ENCODE data around the gene LECT2. TPM values are rescaled to one million over a fixed set of nuclear protein-coding genes. Genes with fewer than 3 reads are reported as not detected.
A peak's percentile ranks its signal among the peaks of the same experiment; 100 is the strongest.

LECT2 gene
- total and polyA plus RNA-seq, 8 donors, result not detected

DNA sequence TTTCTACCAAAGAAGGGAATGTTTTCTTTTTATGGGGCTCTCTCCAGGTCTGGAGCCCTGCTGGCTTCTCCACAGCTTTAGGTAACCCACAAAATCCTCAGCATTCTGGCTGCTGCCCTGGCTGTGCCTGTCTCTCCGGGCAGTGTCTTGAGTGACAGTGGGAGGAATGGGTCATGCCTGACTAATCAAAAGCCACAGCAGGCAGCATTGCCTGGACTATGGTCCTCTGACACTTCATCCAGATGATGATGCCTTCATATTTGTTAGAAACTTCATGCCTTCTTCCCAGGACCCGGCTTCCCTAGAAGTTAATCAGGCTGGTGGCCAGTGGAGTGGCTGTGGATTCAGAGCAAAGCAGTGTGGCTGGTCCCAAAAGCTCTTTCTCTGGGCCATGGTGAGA is 41.8 kb upstream of the LECT2 start:
- Histone ChIP-seq H3K27me3 (no peaks in the 10 kb centered on the region), H3K36me3 (no peaks in the 10 kb centered on the region), H3K27ac (peak overlapping the region in 1 of 5 donors; percentile 18), H3K9me3 (no peaks in the 10 kb centered on the region), H3K4me1 (peaks cover 0 to 14% (median 7%) of the 10 kb centered on the region in 4 donors), H3K4me3 (no peak overlapping the region)
- 66 to 89% (median 82%) methylated on average over 2 of the region's 2 CpGs for WGBS, 5 donors
- TF ChIP-seq POLR2AphosphoS5 (IDR thresholded peaks at IDR 0.05) (no peak), POLR2A (IDR thresholded peaks at IDR 0.05) (no peak), EP300 (IDR thresholded peaks at IDR 0.05) (no peak)
- TF ChIP-seq, protein P1, sequence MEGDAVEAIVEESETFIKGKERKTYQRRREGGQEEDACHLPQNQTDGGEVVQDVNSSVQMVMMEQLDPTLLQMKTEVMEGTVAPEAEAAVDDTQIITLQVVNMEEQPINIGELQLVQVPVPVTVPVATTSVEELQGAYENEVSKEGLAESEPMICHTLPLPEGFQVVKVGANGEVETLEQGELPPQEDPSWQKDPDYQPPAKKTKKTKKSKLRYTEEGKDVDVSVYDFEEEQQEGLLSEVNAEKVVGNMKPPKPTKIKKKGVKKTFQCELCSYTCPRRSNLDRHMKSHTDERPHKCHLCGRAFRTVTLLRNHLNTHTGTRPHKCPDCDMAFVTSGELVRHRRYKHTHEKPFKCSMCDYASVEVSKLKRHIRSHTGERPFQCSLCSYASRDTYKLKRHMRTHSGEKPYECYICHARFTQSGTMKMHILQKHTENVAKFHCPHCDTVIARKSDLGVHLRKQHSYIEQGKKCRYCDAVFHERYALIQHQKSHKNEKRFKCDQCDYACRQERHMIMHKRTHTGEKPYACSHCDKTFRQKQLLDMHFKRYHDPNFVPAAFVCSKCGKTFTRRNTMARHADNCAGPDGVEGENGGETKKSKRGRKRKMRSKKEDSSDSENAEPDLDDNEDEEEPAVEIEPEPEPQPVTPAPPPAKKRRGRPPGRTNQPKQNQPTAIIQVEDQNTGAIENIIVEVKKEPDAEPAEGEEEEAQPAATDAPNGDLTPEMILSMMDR (IDR thresholded peaks at IDR 0.05), result no peak
- no peak for DNase-seq
- intact Hi-C loops (cut with DNase I; ENCODE audit: low total_unique reads), result no loop called here

DNA sequence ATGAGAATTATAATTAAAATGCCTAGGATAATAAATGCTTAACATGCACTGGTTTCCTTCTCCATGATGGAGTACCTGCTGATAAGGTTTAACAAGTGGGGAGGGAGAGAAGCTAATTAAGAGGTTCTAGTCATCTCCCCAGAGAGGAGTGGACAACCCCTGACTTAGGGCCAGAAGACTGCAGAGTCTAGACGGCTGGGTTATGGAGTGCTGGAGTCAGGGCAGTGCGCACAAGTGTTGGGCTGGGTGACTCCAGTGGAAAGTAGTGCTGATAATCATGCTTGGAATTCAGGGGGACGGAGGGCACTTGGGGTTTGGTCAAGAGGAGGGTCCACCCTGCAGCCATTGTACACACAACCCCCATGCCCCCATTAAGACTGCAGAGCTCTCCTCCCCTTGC is 41.2 kb upstream of the LECT2 start:
- peak overlapping the region in 1 of 5 donors; percentile 18 for H3K27ac ChIP-seq
- H3K4me1 ChIP-seq, result peaks cover 0 to 12% (median 5%) of the 10 kb centered on the region in 4 donors
- WGBS, 5 donors, result 75 to 90% (median 83%) methylated on average over 3 of the region's 3 CpGs
- no peak for DNase-seq
- H3K36me3 ChIP-seq, result no peaks in the 10 kb centered on the region
- intact Hi-C loops (cut with DNase I; ENCODE audit: low total_unique reads), result no loop called here
- no peak overlapping the region for H3K4me3 ChIP-seq
- no peaks in the 10 kb centered on the region for H3K27me3 ChIP-seq
- TF ChIP-seq, protein P1 (IDR thresholded peaks at IDR 0.05), result no peak
- TF ChIP-seq EP300 (IDR thresholded peaks at IDR 0.05), result no peak
- no peak for TF ChIP-seq POLR2AphosphoS5 (IDR thresholded peaks at IDR 0.05)
- no peak for TF ChIP-seq POLR2A (IDR thresholded peaks at IDR 0.05)
- no peaks in the 10 kb centered on the region for H3K9me3 ChIP-seq

DNA sequence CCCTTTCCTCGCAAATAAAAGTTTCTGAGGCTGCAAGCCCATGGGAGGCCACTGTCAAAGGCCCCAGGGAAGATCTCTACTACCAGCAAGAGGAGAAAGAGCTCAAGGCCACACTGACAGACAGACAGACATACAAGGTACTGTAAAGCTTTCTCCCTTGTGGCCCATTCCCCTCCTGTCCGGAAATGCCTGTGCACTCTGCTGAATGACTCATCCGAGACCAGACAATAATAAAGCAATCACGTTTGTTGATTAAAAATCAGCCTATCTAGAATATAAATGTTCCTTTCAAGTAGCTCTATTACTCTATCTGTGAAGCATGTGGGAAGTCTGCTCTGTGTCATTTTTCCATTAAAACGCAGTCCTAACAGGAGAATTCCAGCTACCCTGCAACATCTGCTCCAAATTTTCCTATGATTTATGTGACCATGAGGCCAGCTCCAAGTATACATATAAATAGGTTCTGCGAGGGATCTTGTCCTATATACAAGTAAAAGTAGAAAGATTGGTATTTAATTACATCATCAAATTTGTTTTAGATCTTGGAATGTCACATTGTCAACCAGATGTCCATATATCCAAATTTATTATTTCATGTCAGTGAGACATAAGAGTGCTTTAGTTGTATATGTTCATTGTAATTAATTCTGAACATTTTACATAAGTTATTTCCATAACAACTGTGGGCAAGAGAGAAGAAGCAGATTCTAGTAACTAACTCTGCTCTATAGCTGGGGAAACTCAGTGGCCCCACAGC is 39.3 kb upstream of the LECT2 start:
- peak overlapping the region in 4 of 5 donors; percentile 36 to 73 (median 62) for H3K27ac ChIP-seq
- 50 to 57% (median 55%) methylated on average over 6 of the region's 6 CpGs for WGBS, 5 donors
- no peaks in the 10 kb centered on the region for H3K9me3 ChIP-seq
- no peaks in the 10 kb centered on the region for H3K36me3 ChIP-seq
- peaks cover 0 to 19% (median 9%) of the 10 kb centered on the region in 4 donors for H3K4me1 ChIP-seq
- DNase-seq, result peak in 1 of 2 donors; percentile 89
- H3K4me3 ChIP-seq, result no peak overlapping the region
- intact Hi-C loops (cut with DNase I; ENCODE audit: low total_unique reads), result no loop called here
- TF ChIP-seq, protein P1 (IDR thresholded peaks at IDR 0.05), result no peak
- TF ChIP-seq POLR2AphosphoS5 (IDR thresholded peaks at IDR 0.05), result peak in 1 of 3 donors; percentile 6
- H3K27me3 ChIP-seq, result peaks cover 0 to 5% (median 0%) of the 10 kb centered on the region in 3 donors

DNA sequence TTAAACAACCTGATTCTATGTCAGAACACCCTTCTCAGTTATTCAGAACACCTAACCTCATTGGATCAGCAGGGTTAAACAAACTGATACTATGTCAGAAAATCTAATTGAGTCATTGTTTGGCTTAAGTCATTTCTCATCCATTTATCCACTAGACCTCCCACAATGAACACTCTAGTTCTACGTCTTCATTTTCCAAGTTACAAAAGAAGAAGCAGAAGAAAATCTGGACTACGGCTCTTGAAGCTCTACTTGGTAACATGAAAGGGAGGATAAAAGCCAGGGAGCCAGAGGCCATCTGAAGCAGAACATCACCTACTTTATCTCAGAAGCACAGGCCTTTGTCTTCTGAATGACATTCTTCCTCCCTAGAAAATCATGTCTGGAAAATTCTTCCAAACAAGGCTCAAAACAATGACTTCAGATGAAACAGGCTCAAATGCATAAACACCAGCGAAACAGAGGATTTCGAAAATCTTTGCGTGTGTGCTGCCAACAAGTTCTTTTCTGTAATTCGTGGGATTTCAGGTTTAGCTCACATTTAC is 38.6 kb upstream of the LECT2 start:
- Histone ChIP-seq H3K4me3 (no peak overlapping the region), H3K27ac (peak overlapping the region in 4 of 5 donors; percentile 36 to 73 (median 62)), H3K36me3 (no peaks in the 10 kb centered on the region), H3K27me3 (peaks cover 0 to 5% (median 0%) of the 10 kb centered on the region in 3 donors), H3K9me3 (no peaks in the 10 kb centered on the region), H3K4me1 (peaks cover 0 to 19% (median 9%) of the 10 kb centered on the region in 4 donors)
- intact Hi-C loops (cut with DNase I; ENCODE audit: low total_unique reads), result no loop called here
- 63 to 76% (median 69%) methylated on average over 6 of the region's 6 CpGs for WGBS, 5 donors
- TF ChIP-seq POLR2AphosphoS5 (IDR thresholded peaks at IDR 0.05) (no peak), POLR2A (IDR thresholded peaks at IDR 0.05) (no peak), EP300 (IDR thresholded peaks at IDR 0.05) (no peak)
- TF ChIP-seq, protein P1 (IDR thresholded peaks at IDR 0.05), result no peak
- DNase-seq, result peak in 1 of 2 donors; percentile 55
